Testis (tissue), 3 donors: ENCODE measurements around the gene NCBP1. TPM values are rescaled to one million over a fixed set of nuclear protein-coding genes. Genes with fewer than 3 reads are reported as not detected.
A peak's percentile ranks its signal among the peaks of the same experiment; 100 is the strongest.

ENCODE experiments used
- DNase-seq: peaks from one replicate; pipeline ENCODE4 v3.0.0-alpha.2; 2019
- H3K27ac ChIP-seq, 2 donors: fragments of 200-600 bp; sonication (generic); one replicate each; pipeline ENCODE4 v1.5.1; 2019
- H3K27me3 ChIP-seq: fragments of 200-600 bp; sonication (generic); one replicate; pipeline ENCODE4 v1.5.1; 2019
- H3K36me3 ChIP-seq: fragments of 200-600 bp; sonication (generic); one replicate; pipeline ENCODE4 v1.5.1; 2017; ENCODE audit warnings: low read depth; ENCODE audit errors: missing control alignments
- H3K4me1 ChIP-seq: fragments of 200-600 bp; sonication (generic); one replicate; pipeline ENCODE4 v1.5.1; 2019
- H3K4me3 ChIP-seq, 2 donors: fragments of 200-600 bp; sonication (generic); one replicate each; pipeline ENCODE4 v1.5.1; 2017 to 2019
- H3K9me3 ChIP-seq: fragments of 200-600 bp; sonication (generic); one replicate; pipeline ENCODE4 v1.5.1; 2017
- POLR2A ChIP-seq: fragments of 450-650 bp; IDR thresholded peaks from one replicate; pipeline ENCODE4 v1.6.1; 2017; ENCODE audit warnings: antibody characterized with exemption, mild to moderate bottlenecking, moderate library complexity
- WGBS, 2 donors: methylation state at CpG; one replicate each; pipeline ENCODE4 v1.1.5; 2018; 5-methylcytosine and 5-hydroxymethylcytosine counted together
- intact Hi-C: fragments of 100-400 bp; cut with DNase I; formaldehyde crosslinking; loops from one replicate; pipeline ENCODE4 v1.15.1; 2023; ENCODE audit warnings: low total_unique reads
- polyA plus RNA-seq: library from polyadenylated mRNA; stranded (reverse); fragments of 350-450 nt; fragmentation: Illumina TruSeq; extraction: RNeasy Lipid Tissue Mini Kit (QIAGEN cat#74804); gene quantifications from one replicate; pipeline ENCODE4 v1.2.3, GENCODE V29; 2014; ENCODE audit warnings: low read depth, low replicate concordance; ENCODE audit not compliant: insufficient read depth
- total RNA-seq, 2 donors: library from RNA; depleted of rRNA; stranded (reverse); fragments of >200 nt; gene quantifications; one replicate each; pipeline ENCODE4 v1.2.3, GENCODE V29; 2016
- TF ChIP-seq, protein P1 (sequence below), 3 experiments: fragments of 450-650 bp in 2 of 3; fragments of 200-600 bp in 1 of 3; sonication (generic) in 1 of 3; IDR thresholded peaks; one replicate each; pipeline ENCODE4 v1.5.1; 2016 to 2019; ENCODE audit warnings: antibody characterized with exemption in 3 of 3, mild to moderate bottlenecking in 2 of 3, moderate library complexity in 1 of 3

The NCBP1 gene
- total and polyA plus RNA-seq, 3 donors from 2014 or later, result 36.6 to 41.7 (median 36.9) TPM

DNA sequence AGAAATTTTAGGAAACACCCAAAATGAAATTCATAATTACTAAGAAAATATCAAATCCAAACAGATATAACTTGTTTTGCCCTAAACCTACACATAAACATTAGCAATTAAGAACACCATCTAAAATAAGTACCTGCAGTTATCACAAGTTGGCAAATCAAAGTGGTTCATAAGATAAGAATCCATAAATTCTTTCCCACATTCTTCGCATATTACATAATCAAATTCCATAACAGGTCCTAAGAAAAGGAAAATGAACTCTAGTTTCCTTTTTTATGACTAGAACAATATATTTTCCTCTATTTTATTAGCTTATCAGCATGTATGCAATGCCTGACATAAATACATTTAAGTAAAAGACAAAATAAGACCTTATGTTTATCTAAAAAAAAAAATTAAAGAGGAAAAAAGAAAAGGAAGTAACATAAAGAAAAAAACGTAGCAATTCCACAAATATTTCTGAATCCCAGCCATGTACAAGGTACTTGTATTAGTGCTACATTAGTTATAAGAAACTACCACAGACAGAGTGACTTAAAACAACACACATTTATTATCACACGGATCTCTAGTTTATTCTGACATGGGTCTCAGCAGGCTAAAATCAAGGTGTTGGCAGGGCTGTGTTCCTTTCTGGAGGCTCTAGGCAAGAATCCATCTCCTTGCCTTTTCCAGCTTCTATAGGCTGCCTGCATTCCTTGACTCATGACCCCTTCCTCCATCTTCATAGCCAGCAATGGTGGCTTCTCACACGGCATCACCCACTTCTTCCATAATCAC is 56.0 kb downstream of the NCBP1 start:
- WGBS, 2 donors, result 59 to 66% methylated on average over 4 of the region's 4 CpGs
- TF ChIP-seq POLR2A, result no peak
- TF ChIP-seq, protein P1, sequence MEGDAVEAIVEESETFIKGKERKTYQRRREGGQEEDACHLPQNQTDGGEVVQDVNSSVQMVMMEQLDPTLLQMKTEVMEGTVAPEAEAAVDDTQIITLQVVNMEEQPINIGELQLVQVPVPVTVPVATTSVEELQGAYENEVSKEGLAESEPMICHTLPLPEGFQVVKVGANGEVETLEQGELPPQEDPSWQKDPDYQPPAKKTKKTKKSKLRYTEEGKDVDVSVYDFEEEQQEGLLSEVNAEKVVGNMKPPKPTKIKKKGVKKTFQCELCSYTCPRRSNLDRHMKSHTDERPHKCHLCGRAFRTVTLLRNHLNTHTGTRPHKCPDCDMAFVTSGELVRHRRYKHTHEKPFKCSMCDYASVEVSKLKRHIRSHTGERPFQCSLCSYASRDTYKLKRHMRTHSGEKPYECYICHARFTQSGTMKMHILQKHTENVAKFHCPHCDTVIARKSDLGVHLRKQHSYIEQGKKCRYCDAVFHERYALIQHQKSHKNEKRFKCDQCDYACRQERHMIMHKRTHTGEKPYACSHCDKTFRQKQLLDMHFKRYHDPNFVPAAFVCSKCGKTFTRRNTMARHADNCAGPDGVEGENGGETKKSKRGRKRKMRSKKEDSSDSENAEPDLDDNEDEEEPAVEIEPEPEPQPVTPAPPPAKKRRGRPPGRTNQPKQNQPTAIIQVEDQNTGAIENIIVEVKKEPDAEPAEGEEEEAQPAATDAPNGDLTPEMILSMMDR (IDR thresholded peaks at IDR 0.05), result no peak
- intact Hi-C loops, result loop anchor here (10.0 kb wide), 1 partner anchor 55 kb away; the partner anchor contains the start of genes NCBP1 and TSTD2
- Histone ChIP-seq H3K9me3 (no peaks in the 10 kb centered on the region), H3K27me3 (no peaks in the 10 kb centered on the region), H3K27ac (no peak overlapping the region), H3K36me3 (no peaks in the 10 kb centered on the region), H3K4me3 (no peak overlapping the region), H3K4me1 (no peaks in the 10 kb centered on the region)
- DNase-seq, result no peak

DNA sequence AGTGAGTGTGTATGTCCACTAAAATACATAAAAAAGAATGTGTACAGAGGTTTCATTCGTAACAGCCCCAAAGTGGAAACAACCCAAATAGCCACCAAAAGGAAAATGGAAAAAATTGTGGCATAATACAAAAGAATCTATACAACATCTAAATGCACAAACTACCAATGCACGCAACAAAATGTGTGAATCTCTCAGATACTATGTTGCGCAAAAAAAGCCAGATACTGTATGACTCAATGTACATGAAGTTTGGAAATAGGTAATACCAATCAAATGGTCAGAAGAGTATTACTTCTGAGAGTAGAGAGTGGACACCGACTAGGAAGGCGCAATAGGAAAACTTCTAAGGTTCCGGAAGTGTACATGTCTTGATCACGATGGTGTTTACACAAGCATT is 61.1 kb downstream of the NCBP1 start:
- no peaks in the 10 kb centered on the region for H3K9me3 ChIP-seq
- no peak for DNase-seq
- no peaks in the 10 kb centered on the region for H3K27me3 ChIP-seq
- TF ChIP-seq, protein P1 (IDR thresholded peaks at IDR 0.05), result no peak
- no peak for TF ChIP-seq POLR2A
- peaks cover 13% of the 10 kb centered on the region for H3K4me1 ChIP-seq
- H3K36me3 ChIP-seq, result no peaks in the 10 kb centered on the region
- no peak overlapping the region for H3K27ac ChIP-seq
- no peak overlapping the region for H3K4me3 ChIP-seq
- intact Hi-C loops, result loop anchor here (10.0 kb wide), 1 partner anchor 60 kb away; the partner anchor contains the start of genes NCBP1 and TSTD2
- 79 to 85% methylated on average over 7 of the region's 7 CpGs for WGBS, 2 donors

DNA sequence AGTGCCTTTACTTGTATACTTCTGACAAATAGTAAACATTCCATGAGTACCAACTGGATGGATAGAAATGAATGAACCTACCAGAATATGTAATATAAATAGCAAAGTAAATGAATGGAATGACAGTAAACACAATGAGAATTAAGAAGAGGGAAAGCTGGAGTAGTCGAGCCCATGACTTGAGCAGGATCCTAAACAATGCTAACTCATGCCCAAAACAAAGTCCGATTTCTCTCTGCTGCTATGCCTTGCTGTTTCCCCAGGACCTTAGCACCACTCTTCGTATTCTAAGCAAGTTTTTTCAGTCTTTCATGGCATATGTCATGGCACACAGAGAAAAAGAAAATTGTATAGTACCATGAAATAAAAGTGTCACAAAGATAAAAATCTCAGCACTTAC is 61.8 kb downstream of the NCBP1 start:
- no peak for DNase-seq
- Histone ChIP-seq H3K27me3 (no peaks in the 10 kb centered on the region), H3K36me3 (no peaks in the 10 kb centered on the region), H3K9me3 (no peaks in the 10 kb centered on the region), H3K4me1 (peaks cover 13% of the 10 kb centered on the region), H3K4me3 (no peak overlapping the region), H3K27ac (no peak overlapping the region)
- no peak for TF ChIP-seq POLR2A
- intact Hi-C loops, result loop anchor here (10.0 kb wide), 1 partner anchor 61 kb away; the partner anchor contains the start of genes NCBP1 and TSTD2
- 49 to 56% methylated on average over 3 of the region's 3 CpGs for WGBS, 2 donors

DNA sequence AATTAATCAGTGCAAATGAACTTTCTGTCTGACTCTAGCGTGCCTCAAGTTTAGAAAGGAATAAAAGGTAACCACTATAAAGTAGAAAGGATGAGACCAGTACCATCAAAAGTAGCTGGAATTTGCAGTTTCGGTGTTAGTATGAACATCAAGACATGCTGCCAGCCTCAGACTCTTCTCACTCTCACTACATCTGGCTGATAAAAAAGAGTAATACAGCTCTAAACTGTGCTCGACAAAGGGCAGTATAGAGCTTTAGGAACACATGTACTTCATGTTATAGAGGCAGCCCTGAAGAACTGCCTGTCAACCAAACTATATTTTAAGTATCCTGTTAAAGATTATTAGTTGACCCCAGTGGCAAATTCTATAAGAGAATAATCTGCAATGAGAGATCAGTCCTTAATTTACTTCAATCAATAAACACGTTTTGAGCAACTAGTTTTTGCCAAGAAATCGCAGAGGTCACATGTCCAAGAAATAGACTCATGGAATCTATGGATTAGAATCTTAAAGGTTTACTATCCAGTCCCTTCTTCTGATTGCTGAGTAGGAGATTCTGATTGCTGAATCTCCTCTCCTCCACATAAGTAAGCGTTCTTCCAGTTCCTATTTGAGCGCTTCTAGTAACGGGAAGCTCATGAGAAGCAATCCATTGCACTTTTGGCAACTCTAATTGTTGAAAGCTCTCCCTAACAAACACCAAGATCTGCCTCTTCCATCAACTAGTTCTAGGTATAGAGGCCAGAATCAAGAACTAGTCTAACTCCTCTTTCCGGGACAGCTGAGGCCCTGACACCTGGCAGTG is 62.6 kb downstream of the NCBP1 start:
- Histone ChIP-seq H3K4me3 (peak overlapping the region; percentile 69 to 81), H3K4me1 (peaks cover 13% of the 10 kb centered on the region), H3K9me3 (no peaks in the 10 kb centered on the region), H3K27me3 (no peaks in the 10 kb centered on the region), H3K27ac (peak overlapping the region; percentile 86 to 93), H3K36me3 (no peaks in the 10 kb centered on the region)
- intact Hi-C loops, result loop anchor here (10.0 kb wide), 1 partner anchor 61 kb away; the partner anchor contains the start of genes NCBP1 and TSTD2
- TF ChIP-seq, protein P1 (IDR thresholded peaks at IDR 0.05), result no peak
- DNase-seq, result no peak
- WGBS, 2 donors, result 8 to 15% methylated on average over 9 of the region's 9 CpGs
